ENCODE measurements around the gene DCST2. TPM values are rescaled to one million over a fixed set of nuclear protein-coding genes. Genes with fewer than 3 reads are reported as not detected.

The DCST2 gene
- total RNA-seq = under 1 TPM in 1 of 2 experiments, not detected in 1; 0.21 TPM

- ChIA-PET POLR2A (no interaction called here), CTCF (interaction anchor here (1.0 to 2.1 kb wide), 3 partner anchors 11 to 52 kb away, joined by 3 to 7 read pairs (median 6); no protein-coding TSS in a partner anchor)
Measured at GRCh38 chr1:155033524-155033923, at the start of gene DCST2, which contains the start of gene DCST1. TSS of gene DCST2 (minus strand) at chr1:155033781. CDS start at chr1:155033701, 80 bp downstream. TSS of gene DCST1 (plus strand) at chr1:155033824. CDS start at chr1:155034037, 213 bp downstream.

- ChIA-PET CTCF (interaction anchor here (1.2 to 5.5 kb wide), 6 partner anchors 13 to 88 kb away, joined by 3 to 127 read pairs (median 30); partner anchors contain the start of genes ADAM15, EFNA4, KRTCAP2 and TRIM46), POLR2A (no interaction called here)
Measured at GRCh38 chr1:155083052-155083541, 49.5 kb upstream of the DCST2 start.

GRCh38 chr1:155082301-155083051 is 48.9 kb upstream of the DCST2 start:
- POLR2A ChIA-PET = no interaction called here
- CTCF ChIA-PET = interaction anchor here (5.5 kb wide), 2 partner anchors 20 to 88 kb away, joined by 94 to 127 read pairs; partner anchors contain the start of genes EFNA4, KRTCAP2 and TRIM46

GRCh38 chr1:155081472-155082300 is 48.1 kb upstream of the DCST2 start:
- CTCF ChIA-PET = interaction anchor here (1.3 to 5.5 kb wide), 7 partner anchors 10 to 91 kb away, joined by 4 to 127 read pairs (median 11); partner anchors contain the start of genes EFNA4, KRTCAP2 and TRIM46
- POLR2A ChIA-PET = no interaction called here

- ChIA-PET POLR2A (no interaction called here), CTCF (interaction anchor here (0.8 to 4.4 kb wide), 8 partner anchors 11 to 113 kb away, joined by 3 to 20 read pairs (median 4); partner anchors contain the start of genes ADAM15, EFNA4 and KRTCAP2)
Measured at GRCh38 chr1:155080312-155081228, 47.0 kb upstream of the DCST2 start.

GRCh38 chr1:155079487-155080311 is 46.1 kb upstream of the DCST2 start:
- CTCF ChIA-PET = interaction anchor here (0.8 to 4.4 kb wide), 7 partner anchors 12 to 114 kb away, joined by 3 to 20 read pairs (median 4); no protein-coding TSS in a partner anchor
- POLR2A ChIA-PET = no interaction called here

- CTCF ChIA-PET = interaction anchor here (0.7 to 4.4 kb wide), 8 partner anchors 12 to 89 kb away, joined by 3 to 20 read pairs (median 4); partner anchors contain the start of gene ADAM15
- POLR2A ChIA-PET = no interaction called here
Measured at GRCh38 chr1:155079210-155079486, 45.6 kb upstream of the DCST2 start.

GRCh38 chr1:155078469-155079209 is 45.1 kb upstream of the DCST2 start, which contains the start of gene EFNA3:
TSS of gene EFNA3 (plus strand) at chr1:155078837. CDS start at chr1:155078942, 105 bp downstream.
- ChIA-PET CTCF (interaction anchor here (0.7 to 4.4 kb wide), 6 partner anchors 13 to 89 kb away, joined by 3 to 20 read pairs (median 4); partner anchors contain the start of gene ADAM15), POLR2A (no interaction called here)

GRCh38 chr1:155077758-155078445 is 44.3 kb upstream of the DCST2 start:
- ChIA-PET CTCF (interaction anchor here (1.7 to 4.4 kb wide), 3 partner anchors 18 to 90 kb away, joined by 4 to 20 read pairs (median 9); no protein-coding TSS in a partner anchor), POLR2A (no interaction called here)

- POLR2A ChIA-PET = interaction anchor here (0.6 kb wide), 1 partner anchor 181 kb away, joined by 6 read pairs; no protein-coding TSS in a partner anchor
- CTCF ChIA-PET = interaction anchor here (2.4 to 4.8 kb wide), 4 partner anchors 8 to 33 kb away, joined by 9 to 32 read pairs (median 22); partner anchors contain the start of gene EFNA4
Measured at GRCh38 chr1:155077346-155077745, 43.8 kb upstream of the DCST2 start.

GRCh38 chr1:155076371-155076770 is 42.8 kb upstream of the DCST2 start:
- ChIA-PET CTCF (interaction anchor here (1.2 to 4.8 kb wide), 4 partner anchors 9 to 25 kb away, joined by 3 to 32 read pairs (median 16); partner anchors contain the start of genes ADAM15 and EFNA4), POLR2A (no interaction called here)

- POLR2A ChIA-PET = no interaction called here
- CTCF ChIA-PET = interaction anchor here (1.2 to 4.8 kb wide), 4 partner anchors 10 to 25 kb away, joined by 3 to 32 read pairs (median 16); partner anchors contain the start of genes ADAM15 and EFNA4
Measured at GRCh38 chr1:155075535-155075934, 42.0 kb upstream of the DCST2 start.

- ChIA-PET POLR2A (no interaction called here), CTCF (interaction anchor here (1.3 to 4.8 kb wide), 4 partner anchors 12 to 56 kb away, joined by 3 to 32 read pairs (median 16); partner anchors contain the start of genes ADAM15 and EFNA4)
Measured at GRCh38 chr1:155073377-155074242, 40.0 kb upstream of the DCST2 start.

- POLR2A ChIA-PET = no interaction called here
- CTCF ChIA-PET = interaction anchor here (1.3 to 4.8 kb wide), 5 partner anchors 11 to 121 kb away, joined by 3 to 32 read pairs (median 8); partner anchors contain the start of genes ADAM15 and EFNA4
Measured at GRCh38 chr1:155072531-155073289, 39.1 kb upstream of the DCST2 start.
